ENCODE measurements around the gene WTAP.

Gene WTAP

GRCh38 chr6:159727717-159728445 is 575 bp downstream of the WTAP start:
- Histone ChIP-seq H3K79me2 (ENCODE audit: low read length) (peaks cover 77% of the 10 kb centered on the region), H3K4me3 (ENCODE audit: low read length) (peak overlapping the region; percentile 75), H3K36me3 (replicated peaks; ENCODE audit: insufficient read depth, low read length) (no peaks in the 10 kb centered on the region), H4K20me1 (ENCODE audit: insufficient read depth, low read length) (peaks cover 10% of the 10 kb centered on the region; the same call in 1 of the 2 replicates), H2AFZ (ENCODE audit: low read length) (no peak overlapping the region), H3K9me2 (replicated peaks; ENCODE audit: insufficient read depth, low read length) (no peaks in the 10 kb centered on the region), H3K9ac (ENCODE audit: low read length) (peak overlapping the region; percentile 81), H3K9me3 (replicated peaks; ENCODE audit: insufficient read depth, low read length) (no peaks in the 10 kb centered on the region), H3F3A (ENCODE audit: insufficient read depth, low read length) (no peaks in the 10 kb centered on the region), H3K4me1 (ENCODE audit: low read length) (no peaks in the 10 kb centered on the region), H3K27me3 (replicated peaks; ENCODE audit: insufficient read depth, low read length) (no peaks in the 10 kb centered on the region), H3K4me2 (ENCODE audit: low read depth, low read length) (peak overlapping the region; percentile 63), H3K27ac (ENCODE audit: low read length) (peak overlapping the region; percentile 65)
- peak; percentile 8 for DNase-seq
- TF ChIP-seq, protein P1, sequence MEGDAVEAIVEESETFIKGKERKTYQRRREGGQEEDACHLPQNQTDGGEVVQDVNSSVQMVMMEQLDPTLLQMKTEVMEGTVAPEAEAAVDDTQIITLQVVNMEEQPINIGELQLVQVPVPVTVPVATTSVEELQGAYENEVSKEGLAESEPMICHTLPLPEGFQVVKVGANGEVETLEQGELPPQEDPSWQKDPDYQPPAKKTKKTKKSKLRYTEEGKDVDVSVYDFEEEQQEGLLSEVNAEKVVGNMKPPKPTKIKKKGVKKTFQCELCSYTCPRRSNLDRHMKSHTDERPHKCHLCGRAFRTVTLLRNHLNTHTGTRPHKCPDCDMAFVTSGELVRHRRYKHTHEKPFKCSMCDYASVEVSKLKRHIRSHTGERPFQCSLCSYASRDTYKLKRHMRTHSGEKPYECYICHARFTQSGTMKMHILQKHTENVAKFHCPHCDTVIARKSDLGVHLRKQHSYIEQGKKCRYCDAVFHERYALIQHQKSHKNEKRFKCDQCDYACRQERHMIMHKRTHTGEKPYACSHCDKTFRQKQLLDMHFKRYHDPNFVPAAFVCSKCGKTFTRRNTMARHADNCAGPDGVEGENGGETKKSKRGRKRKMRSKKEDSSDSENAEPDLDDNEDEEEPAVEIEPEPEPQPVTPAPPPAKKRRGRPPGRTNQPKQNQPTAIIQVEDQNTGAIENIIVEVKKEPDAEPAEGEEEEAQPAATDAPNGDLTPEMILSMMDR (IDR thresholded peaks at IDR 0.05; ENCODE audit: low read length) = no peak
- no peak for TF ChIP-seq EZH2phosphoT487 (IDR thresholded peaks at IDR 0.05; ENCODE audit: low read length)
- no peak for TF ChIP-seq EZH2 (optimal IDR thresholded peaks at IDR 0.05; ENCODE audit: low read depth, low read length)

DNA sequence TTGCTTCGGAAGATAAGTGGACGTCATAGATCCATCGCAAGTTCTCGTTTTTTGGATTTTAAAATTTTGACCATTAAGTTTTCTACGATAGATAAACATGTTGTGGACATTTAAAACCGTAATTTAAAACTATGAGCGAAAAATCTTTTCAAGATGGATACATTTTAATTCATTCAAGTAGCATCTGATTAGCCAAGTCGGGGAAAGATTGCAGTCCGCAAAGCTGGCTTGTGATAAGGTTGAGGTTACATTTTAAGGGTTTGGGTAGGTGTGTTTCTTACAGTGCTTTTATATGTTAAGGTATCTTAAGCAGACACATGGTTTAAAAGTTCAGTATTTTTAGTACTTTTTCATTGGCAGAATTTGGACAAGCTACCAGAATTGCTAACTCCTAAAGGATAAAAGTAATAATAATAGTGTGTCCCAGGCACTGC is 1.2 kb downstream of the WTAP start:
- Histone ChIP-seq H3K9ac (ENCODE audit: low read length) (peak overlapping the region; percentile 81; the same call in 1 of the 2 replicates), H4K20me1 (ENCODE audit: insufficient read depth, low read length) (peaks cover 10% of the 10 kb centered on the region; the same call in 1 of the 2 replicates), H3K9me2 (replicated peaks; ENCODE audit: insufficient read depth, low read length) (no peaks in the 10 kb centered on the region), H3K27ac (ENCODE audit: low read length) (peak overlapping the region; percentile 65; the same call in 1 of the 2 replicates), H3K27me3 (replicated peaks; ENCODE audit: insufficient read depth, low read length) (no peaks in the 10 kb centered on the region), H3F3A (ENCODE audit: insufficient read depth, low read length) (no peaks in the 10 kb centered on the region), H3K9me3 (replicated peaks; ENCODE audit: insufficient read depth, low read length) (no peaks in the 10 kb centered on the region), H3K4me1 (ENCODE audit: low read length) (no peaks in the 10 kb centered on the region), H2AFZ (ENCODE audit: low read length) (no peak overlapping the region), H3K79me2 (ENCODE audit: low read length) (peaks cover 83% of the 10 kb centered on the region), H3K4me2 (ENCODE audit: low read depth, low read length) (peak overlapping the region; percentile 63), H3K36me3 (replicated peaks; ENCODE audit: insufficient read depth, low read length) (no peaks in the 10 kb centered on the region), H3K4me3 (ENCODE audit: low read length) (peak overlapping the region; percentile 75)
- DNase-seq = no peak
- TF ChIP-seq, protein P1 (IDR thresholded peaks at IDR 0.05; ENCODE audit: low read length) = no peak
- TF ChIP-seq EZH2 (optimal IDR thresholded peaks at IDR 0.05; ENCODE audit: low read depth, low read length) = no peak
- no peak for TF ChIP-seq EZH2phosphoT487 (IDR thresholded peaks at IDR 0.05; ENCODE audit: low read length)

DNA sequence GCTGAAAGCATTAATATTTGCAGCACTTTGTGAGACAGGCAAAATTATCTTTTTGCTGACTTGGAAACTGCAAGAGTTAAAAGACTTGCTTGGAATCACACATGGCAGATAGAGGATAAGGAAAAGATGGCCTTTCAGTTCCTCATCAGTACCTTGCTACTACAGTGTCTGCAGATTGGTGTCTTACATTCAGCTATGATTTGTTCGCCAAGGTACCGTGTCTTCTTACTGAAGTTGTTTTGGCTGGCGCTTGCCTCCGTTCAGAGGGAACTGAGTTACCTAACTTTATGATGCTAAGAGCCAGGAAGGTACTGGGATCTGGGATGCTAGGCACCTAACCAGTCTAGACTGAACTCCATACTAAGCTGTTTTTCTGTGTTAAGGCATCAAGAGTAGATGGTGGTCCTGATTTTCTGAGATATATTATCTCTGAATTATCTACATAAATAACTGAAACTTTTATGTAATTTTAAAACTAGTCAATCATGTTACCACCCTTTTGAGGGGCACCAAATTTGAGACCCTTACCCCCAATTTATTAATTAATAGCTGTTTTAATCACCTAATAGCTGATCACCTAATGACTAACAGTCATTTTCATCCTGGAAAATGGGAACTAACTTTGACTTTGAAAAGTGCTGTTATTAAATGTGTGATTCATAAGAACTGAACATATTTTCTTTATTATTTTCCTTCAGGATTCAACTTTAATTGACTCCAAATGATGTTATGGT is 2.5 kb downstream of the WTAP start:
- Histone ChIP-seq H2AFZ (ENCODE audit: low read length) (no peak overlapping the region), H3K9me3 (replicated peaks; ENCODE audit: insufficient read depth, low read length) (no peaks in the 10 kb centered on the region), H3F3A (ENCODE audit: insufficient read depth, low read length) (no peaks in the 10 kb centered on the region), H3K27me3 (replicated peaks; ENCODE audit: insufficient read depth, low read length) (no peaks in the 10 kb centered on the region), H3K4me3 (ENCODE audit: low read length) (peak overlapping the region; percentile 75; the same call in 1 of the 2 replicates), H3K27ac (ENCODE audit: low read length) (no peak overlapping the region), H4K20me1 (ENCODE audit: insufficient read depth, low read length) (peaks cover 10% of the 10 kb centered on the region; the same call in 1 of the 2 replicates), H3K4me2 (ENCODE audit: low read depth, low read length) (peak overlapping the region; percentile 63; the same call in 1 of the 2 replicates), H3K9ac (ENCODE audit: low read length) (no peak overlapping the region), H3K4me1 (ENCODE audit: low read length) (no peaks in the 10 kb centered on the region), H3K9me2 (replicated peaks; ENCODE audit: insufficient read depth, low read length) (no peaks in the 10 kb centered on the region), H3K36me3 (replicated peaks; ENCODE audit: insufficient read depth, low read length) (no peaks in the 10 kb centered on the region), H3K79me2 (ENCODE audit: low read length) (peaks cover 88% of the 10 kb centered on the region)
- DNase-seq = no peak
- no peak for TF ChIP-seq EZH2phosphoT487 (IDR thresholded peaks at IDR 0.05; ENCODE audit: low read length)
- no peak for TF ChIP-seq EZH2 (optimal IDR thresholded peaks at IDR 0.05; ENCODE audit: low read depth, low read length)
